B cell (primary cell): ENCODE data around the gene MPDU1. TPM values are rescaled to one million over a fixed set of nuclear protein-coding genes. Genes with fewer than 3 reads are reported as not detected.
A peak's percentile ranks its signal among the peaks of the same experiment; 100 is the strongest.

Experiments used
- ATAC-seq: fragments of 200-7000 bp; cut with Tn5 transposase; one replicate; pipeline ENCODE4 v1.10.0; 2021; ENCODE audit warnings: low read depth, mild to moderate bottlenecking, moderate number of reproducible peaks, moderate library complexity
- CTCF ChIA-PET: fragments of 350-600 bp; sonication (Branson Sonifier 250); formaldehyde crosslinking; loops from one replicate; lab custom pipeline; 2021; ENCODE audit warnings: antibody characterized with exemption, inconsistent platforms; lab: Charles Lee
- POLR2A ChIA-PET: fragments of 350-600 bp; sonication (Branson Sonifier 250); formaldehyde crosslinking; loops from one replicate; lab custom pipeline; 2021; ENCODE audit warnings: antibody characterized with exemption; lab: Charles Lee
- DNase-seq: peaks from one replicate; pipeline ENCODE4 v3.0.0; 2013
- H2AFZ ChIP-seq: 2 replicates; pipeline ENCODE4 v1.6.1; 2012; ENCODE audit warnings: mild to moderate bottlenecking, low read depth, low read length; ENCODE audit not compliant: insufficient read depth, poor library complexity, severe bottlenecking
- H3K27ac ChIP-seq, 2 donors: 1 replicate in 1 of 2; 2 replicates in 1 of 2; pipeline ENCODE4 v1.5.1; 2012 to 2013; ENCODE audit warnings: low read length in 2 of 2, mild to moderate bottlenecking in 2 of 2, moderate library complexity in 1 of 2
- H3K27me3 ChIP-seq, 4 experiments: fragments of 200-600 bp in 1 of 4; sonication (generic) in 1 of 4; replicated peaks in 1 of 4; 1 replicate in 2 of 4; 2 replicates in 2 of 4; pipeline versions ENCODE4 v1.6.1 to v1.7.0; 2013 to 2016; ENCODE audit warnings: low read length in 3 of 4, mild to moderate bottlenecking in 2 of 4, mixed read lengths in 1 of 4, moderate library complexity in 1 of 4; ENCODE audit not compliant: insufficient read depth in 4 of 4, control insufficient read depth in 3 of 4; ENCODE audit errors: control extremely low read depth in 1 of 4
- H3K36me3 ChIP-seq, 2 experiments: replicated peaks in 1 of 2; 1 replicate in 1 of 2; 2 replicates in 1 of 2; pipeline versions ENCODE4 v1.6.1 to v1.7.1; 2013; ENCODE audit warnings: low read length in 1 of 2; ENCODE audit not compliant: insufficient read depth in 2 of 2, control insufficient read depth in 1 of 2; ENCODE audit errors: control extremely low read depth in 1 of 2, extremely low read depth in 1 of 2
- H3K4me1 ChIP-seq, 2 donors: fragments of 200-600 bp in 1 of 2; sonication (generic) in 1 of 2; 1 replicate in 1 of 2; 2 replicates in 1 of 2; pipeline versions ENCODE4 v1.5.1 to v1.6.1; 2013 to 2017; ENCODE audit warnings: low read length in 2 of 2; ENCODE audit not compliant: control insufficient read depth in 2 of 2, insufficient read depth in 2 of 2
- H3K4me2 ChIP-seq: replicated peaks from 2 replicates; pipeline ENCODE3; 2012; ENCODE audit warnings: mild to moderate bottlenecking, low read depth, low read length; ENCODE audit not compliant: poor library complexity, severe bottlenecking
- H3K4me3 ChIP-seq, 5 experiments: fragments of 200-600 bp in 1 of 5; sonication (generic) in 1 of 5; 1 replicate in 3 of 5; 2 replicates in 2 of 5; pipeline versions ENCODE4 v1.5.1 to v1.7.0; 2011 to 2016; ENCODE audit warnings: low read length in 4 of 5, mild to moderate bottlenecking in 4 of 5, low read depth in 2 of 5, control low read depth in 1 of 5, moderate library complexity in 1 of 5; ENCODE audit not compliant: insufficient read depth in 1 of 5; ENCODE audit errors: control extremely low read depth in 1 of 5, extremely low read depth in 1 of 5
- H3K79me2 ChIP-seq: fragments of 200-600 bp; sonication (generic); one replicate; pipeline ENCODE4 v1.6.0; 2016; ENCODE audit warnings: low read length; ENCODE audit not compliant: control insufficient read depth, insufficient read depth
- H3K9ac ChIP-seq: fragments of 200-600 bp; sonication (generic); 2 replicates; pipeline ENCODE4 v1.6.1; 2017; ENCODE audit warnings: mild to moderate bottlenecking, low read length, moderate library complexity
- H3K9me3 ChIP-seq, 3 donors: one replicate each; pipeline versions ENCODE4 v1.6.1 to v1.7.1; 2013; ENCODE audit warnings: low read length in 2 of 3; ENCODE audit not compliant: control insufficient read depth in 2 of 3, insufficient read depth in 1 of 3; ENCODE audit errors: control extremely low read depth in 1 of 3
- H4K20me1 ChIP-seq: 2 replicates; pipeline ENCODE4 v1.6.0; 2012; ENCODE audit warnings: mild to moderate bottlenecking, low read length; ENCODE audit not compliant: insufficient read depth, control insufficient read depth, poor library complexity, severe bottlenecking
- H3K27ac Mint-ChIP-seq: one replicate; pipeline ENCODE4 v1.8.0; 2021; ENCODE audit warnings: mixed read lengths
- H3K27me3 Mint-ChIP-seq: one replicate; pipeline ENCODE4 v1.8.0; 2021; ENCODE audit warnings: mixed read lengths
- H3K4me1 Mint-ChIP-seq: one replicate; pipeline ENCODE4 v1.8.0; 2021; ENCODE audit warnings: mixed read lengths
- H3K4me3 Mint-ChIP-seq: one replicate; pipeline ENCODE4 v1.8.0; 2021; ENCODE audit warnings: mixed read lengths
- H3K9me3 Mint-ChIP-seq: one replicate; pipeline ENCODE4 v1.8.0; 2022; ENCODE audit warnings: mixed read lengths; ENCODE audit not compliant: insufficient read depth
- EZH2 ChIP-seq: IDR thresholded peaks from 2 replicates; pipeline ENCODE4 v1.6.1; 2012; ENCODE audit warnings: borderline replicate concordance, low read depth, mild to moderate bottlenecking, moderate library complexity, low read length; ENCODE audit not compliant: insufficient read depth, poor library complexity, severe bottlenecking
- WGBS: methylation state at CpG from one replicate; pipeline ENCODE4 v1.1.5; 2013; ENCODE audit warnings: missing lambda C conversion rate; ENCODE audit not compliant: insufficient coverage; 5-methylcytosine and 5-hydroxymethylcytosine counted together
- intact Hi-C: fragments of 100-400 bp; cut with micrococcal nuclease; formaldehyde crosslinking; loops from one replicate; pipeline ENCODE4 v1.10.0; 2022
- polyA plus RNA-seq: library from polyadenylated mRNA; depleted of rRNA; stranded (reverse); fragments of >200 nt; gene quantifications from 2 replicates; pipeline ENCODE4 v1.2.3, GENCODE V29; 2012
- total RNA-seq, 2 donors: library from RNA; stranded (reverse); fragments of 120-200 nt in 1 of 2; gene quantifications; 1 replicate in 1 of 2; 2 replicates in 1 of 2; pipeline versions ENCODE4 v1.2.3 to v1.2.4, GENCODE V29; 2013 to 2022
- TF ChIP-seq, protein P1 (sequence below): fragments of 200-600 bp; IDR thresholded peaks from one replicate; pipeline ENCODE4 v1.8.0; 2022; ENCODE audit warnings: antibody characterized with exemption, mild to moderate bottlenecking

The MPDU1 gene
- total and polyA plus RNA-seq, 2 donors (not counting 1 experiment from before 2014, with no cell fraction given), result 31.7 to 51.5 TPM

DNA sequence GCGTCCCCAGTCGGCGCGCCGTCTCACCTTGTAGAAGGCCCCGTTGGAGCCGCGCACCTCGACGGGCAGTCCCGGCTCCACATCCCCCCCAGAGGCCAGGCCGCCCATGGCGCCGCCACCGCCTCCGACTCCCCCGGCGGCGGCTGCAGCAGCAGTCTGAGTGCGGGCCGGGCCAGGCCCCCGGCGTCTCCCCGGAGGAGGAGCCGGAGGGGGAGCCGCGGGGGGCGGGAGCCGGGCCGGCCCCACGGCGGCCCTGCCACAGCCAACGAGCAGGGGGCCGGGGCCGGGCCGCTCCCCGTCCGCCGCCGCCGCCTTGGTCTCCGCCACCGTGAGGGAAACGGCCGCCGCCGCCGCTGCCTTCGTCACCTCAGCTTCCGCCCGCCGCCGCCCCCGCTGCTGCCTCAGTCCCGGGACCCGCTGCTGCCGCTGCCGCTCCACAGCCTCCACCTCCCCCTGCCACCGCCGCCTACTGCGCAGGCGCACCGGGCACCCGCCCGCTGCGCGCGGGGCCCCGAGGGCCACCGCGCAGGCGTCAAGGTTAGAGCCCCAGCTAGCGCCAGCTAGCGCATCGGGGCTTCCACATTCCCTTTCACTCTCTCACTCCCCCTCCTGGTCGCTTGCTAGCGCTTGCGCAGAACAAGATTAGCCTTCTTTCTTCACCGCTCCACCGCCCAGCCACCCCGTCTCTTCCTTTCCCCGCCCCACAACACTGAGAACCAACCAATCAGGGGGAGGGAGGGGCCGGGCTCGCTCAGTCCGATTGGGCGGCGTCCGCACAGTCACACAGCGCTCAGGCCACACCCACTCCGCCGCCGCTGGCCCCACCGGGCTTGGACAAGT is 31.0 kb downstream of the MPDU1 start, which contains the start of gene FXR2:
FXR2 (minus strand) TSS at position 473 of the 840 bp plus-strand sequence; CDS start at position 108, 365 bp downstream.
- ATAC-seq (peak; percentile 89), DNase-seq (peak; percentile 100)
- H3K4me2 ChIP-seq, result peak within 1 kb of the TSS; percentile 82
- Mint-ChIP-seq H3K9me3 (no peaks in the 10 kb centered on the region), H3K27me3 (no peaks in the 10 kb centered on the region), H3K4me1 (peaks cover 22% of the 10 kb centered on the region), H3K4me3 (peak within 1 kb of the TSS; percentile 88), H3K27ac (peak within 1 kb of the TSS; percentile 93)
- ChIA-PET CTCF (interaction anchor here (0.6 to 2.5 kb wide), 17 partner anchors 9 to 100 kb away, joined by 3 to 14 read pairs (median 4); partner anchors contain the start of genes ATP1B2, SAT2, SOX15 and TP53), POLR2A (interaction anchor here (0.6 to 2.9 kb wide), 11 partner anchors 13 to 236 kb away, joined by 3 to 35 read pairs (median 3); partner anchors contain the start of genes CD68, MPDU1, POLR2A and SAT2)
- H3K9ac ChIP-seq, result peak within 1 kb of the TSS; percentile 84
- no peak for TF ChIP-seq EZH2
- TF ChIP-seq, protein P1, sequence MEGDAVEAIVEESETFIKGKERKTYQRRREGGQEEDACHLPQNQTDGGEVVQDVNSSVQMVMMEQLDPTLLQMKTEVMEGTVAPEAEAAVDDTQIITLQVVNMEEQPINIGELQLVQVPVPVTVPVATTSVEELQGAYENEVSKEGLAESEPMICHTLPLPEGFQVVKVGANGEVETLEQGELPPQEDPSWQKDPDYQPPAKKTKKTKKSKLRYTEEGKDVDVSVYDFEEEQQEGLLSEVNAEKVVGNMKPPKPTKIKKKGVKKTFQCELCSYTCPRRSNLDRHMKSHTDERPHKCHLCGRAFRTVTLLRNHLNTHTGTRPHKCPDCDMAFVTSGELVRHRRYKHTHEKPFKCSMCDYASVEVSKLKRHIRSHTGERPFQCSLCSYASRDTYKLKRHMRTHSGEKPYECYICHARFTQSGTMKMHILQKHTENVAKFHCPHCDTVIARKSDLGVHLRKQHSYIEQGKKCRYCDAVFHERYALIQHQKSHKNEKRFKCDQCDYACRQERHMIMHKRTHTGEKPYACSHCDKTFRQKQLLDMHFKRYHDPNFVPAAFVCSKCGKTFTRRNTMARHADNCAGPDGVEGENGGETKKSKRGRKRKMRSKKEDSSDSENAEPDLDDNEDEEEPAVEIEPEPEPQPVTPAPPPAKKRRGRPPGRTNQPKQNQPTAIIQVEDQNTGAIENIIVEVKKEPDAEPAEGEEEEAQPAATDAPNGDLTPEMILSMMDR, result peak; percentile 64
- no peaks in the 10 kb centered on the region for H3K27me3 ChIP-seq
- under 1% methylated on average over 93 of the region's 93 CpGs for WGBS
- peak within 1 kb of the TSS; percentile 67 to 85 for H3K27ac ChIP-seq
- H4K20me1 ChIP-seq, result peaks cover 25% of the 10 kb centered on the region
- peaks cover 12 to 26% of the 10 kb centered on the region in 2 donors for H3K4me1 ChIP-seq
- H2AFZ ChIP-seq, result peak within 1 kb of the TSS; percentile 75
- H3K36me3 ChIP-seq, result peaks cover 1 to 12% of the 10 kb centered on the region in 2 experiments
- intact Hi-C loops, result loop anchor here (1.0 to 10.0 kb wide), 7 partner anchors 13 to 307 kb away; partner anchors contain the start of genes ATP1B2, EIF5A, SAT2 and TP53
- H3K9me3 ChIP-seq, result no peaks in the 10 kb centered on the region
- peak within 1 kb of the TSS; percentile 73 to 82 (median 76) for H3K4me3 ChIP-seq
- H3K79me2 ChIP-seq, result peaks cover 45% of the 10 kb centered on the region
